NCI-H2081 treated with DMSO at 0.1 percent for 48 hours (cell line): Measurements from ENCODE around the gene C19orf25.
A peak's percentile ranks its signal among the peaks of the same experiment; 100 is the strongest.
"Not testable (repeated sequence)": the region's sequence is repeated elsewhere in the genome, so short reads cannot be mapped to it uniquely, and the experiment has no call there.

ENCODE experiments used
- DNase-seq: peaks from one replicate; lab custom pipeline; 2025; lab: John Stamatoyannopoulos, UW

The C19orf25 gene

GRCh38 chr19:1512671-1513498 lies 33.9 kb upstream of the C19orf25 start, which contains the start of gene ADAMTSL5:
Gene ADAMTSL5, minus strand, starts transcription at chr19:1513019. Its CDS starts 2,076 bp downstream, at chr19:1510943.
- DNase-seq, result no peak

GRCh38 chr19:1511318-1512317 lies 32.6 kb upstream of the C19orf25 start:
- no peak for DNase-seq

GRCh38 chr19:1510807-1511206 lies 31.8 kb upstream of the C19orf25 start:
- DNase-seq, result no peak

- DNase-seq, result no peak
These were observed 31.4 kb upstream of the C19orf25 start for GRCh38 chr19:1510442-1510806.

GRCh38 chr19:1509602-1510441 lies 30.8 kb upstream of the C19orf25 start:
- DNase-seq, result no peak

- no peak for DNase-seq
These were observed 29.5 kb upstream of the C19orf25 start for GRCh38 chr19:1508507-1508856.

GRCh38 chr19:1507763-1508506 lies 28.9 kb upstream of the C19orf25 start:
- peak; percentile 55 for DNase-seq

- DNase-seq, result no peak
These were observed 28.2 kb upstream of the C19orf25 start for GRCh38 chr19:1507192-1507660.

GRCh38 chr19:1505991-1506881 lies 27.2 kb upstream of the C19orf25 start:
- DNase-seq, result no peak

- no peak for DNase-seq
These were observed 26.0 kb upstream of the C19orf25 start for GRCh38 chr19:1505012-1505411.

GRCh38 chr19:1503925-1504773 lies 25.1 kb upstream of the C19orf25 start:
- no peak for DNase-seq

- DNase-seq, result no peak
These were observed 24.3 kb upstream of the C19orf25 start for GRCh38 chr19:1503089-1503924.

GRCh38 chr19:1502433-1503088 lies 23.5 kb upstream of the C19orf25 start:
- no peak for DNase-seq

GRCh38 chr19:1501200-1501595 lies 22.2 kb upstream of the C19orf25 start:
- no peak for DNase-seq

GRCh38 chr19:1499231-1499630 lies 20.2 kb upstream of the C19orf25 start:
- not testable (repeated sequence) for DNase-seq

- DNase-seq, result no peak
These were observed 18.7 kb upstream of the C19orf25 start for GRCh38 chr19:1497578-1498235.
